Astrocyte (in vitro differentiated cells and primary cell): Measurements from ENCODE around the gene E4F1. TPM values are rescaled to one million over a fixed set of nuclear protein-coding genes. Genes with fewer than 3 reads are reported as not detected.

Source experiments
- DNase-seq: peaks from one replicate; pipeline ENCODE4 v3.0.0-alpha.2; 2010; ENCODE audit warnings: low read depth
- FAIRE-seq: peaks from 2 replicates; lab custom pipeline; 2011; peaks lifted over from hg19 to GRCh38; lab: Jason Lieb, UNC
- H2AFZ ChIP-seq: 2 replicates; pipeline ENCODE4 v1.6.0; 2012; ENCODE audit warnings: low read depth, low read length, inconsistent platforms
- H3K27ac ChIP-seq: 2 replicates; pipeline ENCODE4 v1.5.1; 2011; ENCODE audit warnings: low read depth, low read length, inconsistent platforms
- H3K27me3 ChIP-seq: 2 replicates; pipeline ENCODE4 v1.6.0; 2011; ENCODE audit warnings: low read length, inconsistent platforms; ENCODE audit not compliant: insufficient read depth
- H3K36me3 ChIP-seq: 2 replicates; pipeline ENCODE4 v1.5.1; 2011; ENCODE audit warnings: low read length, inconsistent platforms; ENCODE audit not compliant: insufficient read depth
- H3K4me1 ChIP-seq: 2 replicates; pipeline ENCODE4 v1.5.1; 2011; ENCODE audit warnings: low read length, inconsistent platforms; ENCODE audit not compliant: insufficient read depth
- H3K4me2 ChIP-seq: 2 replicates; pipeline ENCODE4 v1.6.0; 2012; ENCODE audit warnings: low read length, inconsistent platforms
- H3K4me3 ChIP-seq: 2 replicates; pipeline ENCODE4 v1.5.1; 2011; ENCODE audit warnings: low read depth, mild to moderate bottlenecking, low read length, inconsistent platforms; ENCODE audit not compliant: insufficient read depth
- H3K79me2 ChIP-seq: 2 replicates; pipeline ENCODE4 v1.6.0; 2012; ENCODE audit warnings: mild to moderate bottlenecking, low read length, inconsistent platforms; ENCODE audit not compliant: insufficient read depth
- H3K9ac ChIP-seq: 2 replicates; pipeline ENCODE4 v1.6.0; 2012; ENCODE audit warnings: mild to moderate bottlenecking, low read length, inconsistent platforms
- H3K9me3 ChIP-seq: 2 replicates; pipeline ENCODE4 v1.5.1; 2012; ENCODE audit warnings: low read depth, mild to moderate bottlenecking, low read length, inconsistent platforms; ENCODE audit not compliant: insufficient read depth
- H4K20me1 ChIP-seq: 2 replicates; pipeline ENCODE4 v1.6.0; 2012; ENCODE audit warnings: low read length, inconsistent platforms; ENCODE audit not compliant: insufficient read depth
- H3K27ac Mint-ChIP-seq: one replicate; pipeline ENCODE4 v1.8.0; 2021; ENCODE audit warnings: mild to moderate bottlenecking, mixed read lengths; ENCODE audit not compliant: unreplicated experiment
- H3K27me3 Mint-ChIP-seq: one replicate; pipeline ENCODE4 v1.8.0; 2021; ENCODE audit warnings: low read depth, mixed read lengths; ENCODE audit not compliant: unreplicated experiment
- H3K36me3 Mint-ChIP-seq: one replicate; pipeline ENCODE4 v1.8.0; 2021; ENCODE audit warnings: low read depth, mixed read lengths; ENCODE audit not compliant: unreplicated experiment
- H3K4me1 Mint-ChIP-seq: one replicate; pipeline ENCODE4 v1.8.0; 2021; ENCODE audit warnings: low read depth, mixed read lengths; ENCODE audit not compliant: unreplicated experiment
- H3K4me3 Mint-ChIP-seq: one replicate; pipeline ENCODE4 v1.8.0; 2021; ENCODE audit warnings: mild to moderate bottlenecking, moderate library complexity, mixed read lengths; ENCODE audit not compliant: unreplicated experiment
- H3K9me3 Mint-ChIP-seq: one replicate; pipeline ENCODE4 v1.8.0; 2021; ENCODE audit warnings: mild to moderate bottlenecking, mixed read lengths; ENCODE audit not compliant: unreplicated experiment
- CTCF ChIP-seq: IDR thresholded peaks from 2 replicates; pipeline ENCODE4 v1.5.1; 2011; ENCODE audit warnings: low read depth, mild to moderate bottlenecking, inconsistent platforms, low read length, moderate library complexity; ENCODE audit not compliant: insufficient read depth
- EZH2 ChIP-seq: IDR thresholded peaks from 2 replicates; pipeline ENCODE4 v1.6.1; 2012; ENCODE audit warnings: mild to moderate bottlenecking, low read length, inconsistent platforms; ENCODE audit not compliant: insufficient read depth
- total RNA-seq: library from RNA; stranded (reverse); gene quantifications from 2 replicates; pipeline ENCODE4 v1.2.1, GENCODE V29; 2021

Gene E4F1
- total RNA-seq, 1 donor from 2014 or later: 22.8 TPM

DNA sequence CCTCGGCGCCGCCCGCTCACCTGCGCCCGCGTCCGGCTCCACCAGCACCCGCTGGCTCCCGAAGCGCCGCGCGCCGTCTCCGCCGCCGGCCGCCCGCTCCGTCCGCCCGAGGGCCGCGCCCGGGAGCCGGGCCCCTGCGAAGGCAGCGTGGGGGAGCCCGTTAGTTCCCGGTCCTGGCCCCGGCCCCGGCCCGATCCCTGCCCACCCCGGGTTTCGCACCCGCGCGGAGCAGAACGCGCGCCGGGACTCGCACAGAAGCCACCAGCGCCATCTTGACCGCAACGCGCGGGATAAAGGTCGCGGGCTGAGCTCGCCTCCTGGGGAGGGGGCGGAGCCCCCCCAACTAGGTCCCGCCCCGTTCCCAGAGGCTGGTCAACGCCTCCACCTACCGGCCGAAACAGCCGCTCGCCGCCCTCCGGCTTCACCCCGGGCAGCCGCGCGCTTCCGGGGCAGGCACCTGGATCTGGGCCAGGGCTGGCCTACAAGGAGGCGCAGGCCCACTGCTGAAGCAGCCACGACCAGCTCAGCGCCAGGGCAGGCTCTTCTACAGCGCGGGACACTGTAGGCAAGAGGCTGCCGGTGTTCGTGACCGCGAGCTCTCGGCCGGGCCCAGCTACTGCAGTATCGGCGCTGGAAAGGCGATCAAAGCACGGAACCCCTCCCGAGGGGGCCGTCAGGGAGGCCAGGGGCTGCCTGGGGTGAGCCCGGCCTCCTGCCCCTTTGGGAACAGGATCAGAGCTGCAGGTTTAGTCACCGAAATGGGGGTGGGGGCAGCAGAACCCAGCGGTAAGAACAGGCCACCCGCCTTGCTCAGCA is 28.1 kb downstream of the E4F1 start, which contains the start of gene ECI1:
ECI1 (minus strand) TSS at position 292 of the 816 bp plus-strand sequence; CDS start at position 271, 21 bp downstream.
- Histone ChIP-seq H2AFZ (no peak within 1 kb of the TSS), H3K4me3 (peak within 1 kb of the TSS; percentile 72), H3K4me1 (peaks cover 7% of the 10 kb centered on the region), H3K9ac (peak within 1 kb of the TSS; percentile 85), H3K27me3 (no peaks in the 10 kb centered on the region), H3K9me3 (no peaks in the 10 kb centered on the region), H3K4me2 (peak within 1 kb of the TSS; percentile 89), H3K79me2 (peaks cover 8% of the 10 kb centered on the region), H3K36me3 (peaks cover 28% of the 10 kb centered on the region), H3K27ac (peak within 1 kb of the TSS; percentile 50), H4K20me1 (peaks cover 43% of the 10 kb centered on the region)
- TF ChIP-seq EZH2 (no peak), CTCF (peak; percentile 19)
- peaks cover 8% of the 10 kb centered on the region for H3K36me3 Mint-ChIP-seq
- FAIRE-seq (no peak), DNase-seq (peak; percentile 84)
- H3K27ac Mint-ChIP-seq: peak within 1 kb of the TSS; percentile 89
- no peaks in the 10 kb centered on the region for H3K27me3 Mint-ChIP-seq
- peak within 1 kb of the TSS; percentile 92 for H3K4me3 Mint-ChIP-seq
- no peaks in the 10 kb centered on the region for H3K9me3 Mint-ChIP-seq
- H3K4me1 Mint-ChIP-seq: peaks cover 9% of the 10 kb centered on the region

DNA sequence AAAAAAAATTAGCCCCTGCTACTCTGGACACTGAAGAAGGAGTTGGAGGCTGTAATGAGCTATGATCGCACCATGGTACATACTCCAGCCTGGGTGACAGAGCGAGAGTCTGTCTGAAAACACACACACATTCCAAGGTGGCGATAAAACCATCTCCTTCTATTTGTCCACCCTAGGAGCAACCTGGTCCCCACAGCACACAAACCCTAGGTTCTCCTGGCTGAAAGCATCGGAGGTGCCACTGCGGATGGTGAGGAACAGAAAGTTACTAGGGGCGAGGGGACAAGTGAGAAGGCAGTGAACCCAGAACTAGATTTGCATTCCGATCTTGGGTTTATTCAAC is 29.4 kb downstream of the E4F1 start:
- H3K4me3 Mint-ChIP-seq: peak overlapping the region; percentile 64
- Histone ChIP-seq H3K4me3 (no peak overlapping the region), H2AFZ (no peak overlapping the region), H3K27ac (peak overlapping the region; percentile 19), H3K9me3 (no peaks in the 10 kb centered on the region), H4K20me1 (peaks cover 56% of the 10 kb centered on the region), H3K4me1 (peaks cover 7% of the 10 kb centered on the region), H3K9ac (no peak overlapping the region), H3K27me3 (no peaks in the 10 kb centered on the region), H3K36me3 (peaks cover 41% of the 10 kb centered on the region), H3K4me2 (no peak overlapping the region), H3K79me2 (peaks cover 21% of the 10 kb centered on the region)
- FAIRE-seq (no peak), DNase-seq (no peak)
- TF ChIP-seq EZH2: no peak
- TF ChIP-seq CTCF: no peak
- H3K4me1 Mint-ChIP-seq: peaks cover 9% of the 10 kb centered on the region
- H3K9me3 Mint-ChIP-seq: no peaks in the 10 kb centered on the region
- H3K36me3 Mint-ChIP-seq: peaks cover 15% of the 10 kb centered on the region
- H3K27ac Mint-ChIP-seq: no peak overlapping the region
- H3K27me3 Mint-ChIP-seq: no peaks in the 10 kb centered on the region

GRCh38 chr16:2253293-2253692 is 29.9 kb downstream of the E4F1 start:
- no peaks in the 10 kb centered on the region for H3K27me3 Mint-ChIP-seq
- FAIRE-seq (no peak), DNase-seq (no peak)
- peak overlapping the region; percentile 64 for H3K4me3 Mint-ChIP-seq
- Histone ChIP-seq H4K20me1 (peaks cover 61% of the 10 kb centered on the region), H3K9me3 (no peaks in the 10 kb centered on the region), H3K27ac (no peak overlapping the region), H3K27me3 (no peaks in the 10 kb centered on the region), H3K36me3 (peaks cover 45% of the 10 kb centered on the region), H3K4me1 (peaks cover 7% of the 10 kb centered on the region), H2AFZ (no peak overlapping the region), H3K9ac (no peak overlapping the region), H3K79me2 (peaks cover 25% of the 10 kb centered on the region), H3K4me3 (no peak overlapping the region), H3K4me2 (no peak overlapping the region)
- H3K36me3 Mint-ChIP-seq: peaks cover 15% of the 10 kb centered on the region
- TF ChIP-seq EZH2 (no peak), CTCF (no peak)
- H3K4me1 Mint-ChIP-seq: peaks cover 9% of the 10 kb centered on the region
- no peaks in the 10 kb centered on the region for H3K9me3 Mint-ChIP-seq
- no peak overlapping the region for H3K27ac Mint-ChIP-seq
